Activated CD4-positive, alpha-beta T cell treated with anti-CD3 and anti-CD28 coated beads, Interleukin-2, amount 50 U/mL, for 24 hours (primary cell): Measurements from ENCODE around the gene KANSL1.

ENCODE experiments used
- DNase-seq, 2 donors: peaks; one replicate each; pipeline ENCODE4 v3.0.0-alpha.2; 2020; ENCODE audit warnings: low read depth in 1 of 2, low spot score in 1 of 2

Gene KANSL1

DNA sequence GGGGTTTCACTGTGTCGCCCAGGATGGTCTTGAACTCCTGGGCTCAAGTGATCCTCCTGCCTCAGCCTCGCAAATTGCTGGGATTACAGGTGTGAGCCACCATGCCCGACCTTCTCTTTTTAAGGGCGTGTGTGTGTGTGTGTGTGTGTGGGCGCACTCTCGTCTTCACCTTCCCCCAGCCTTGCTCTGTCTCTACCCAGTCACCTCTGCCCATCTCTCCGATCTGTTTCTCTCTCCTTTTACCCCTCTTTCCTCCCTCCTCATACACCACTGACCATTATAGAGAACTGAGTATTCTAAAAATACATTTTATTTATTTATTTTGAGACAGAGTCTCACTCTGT lies 190.3 kb downstream of the KANSL1 start:
- no peak for DNase-seq

- peak; percentile 67 to 68 for DNase-seq
Observed at GRCh38 chr17:46002311-46002972, 190.8 kb downstream of the KANSL1 start.

DNA sequence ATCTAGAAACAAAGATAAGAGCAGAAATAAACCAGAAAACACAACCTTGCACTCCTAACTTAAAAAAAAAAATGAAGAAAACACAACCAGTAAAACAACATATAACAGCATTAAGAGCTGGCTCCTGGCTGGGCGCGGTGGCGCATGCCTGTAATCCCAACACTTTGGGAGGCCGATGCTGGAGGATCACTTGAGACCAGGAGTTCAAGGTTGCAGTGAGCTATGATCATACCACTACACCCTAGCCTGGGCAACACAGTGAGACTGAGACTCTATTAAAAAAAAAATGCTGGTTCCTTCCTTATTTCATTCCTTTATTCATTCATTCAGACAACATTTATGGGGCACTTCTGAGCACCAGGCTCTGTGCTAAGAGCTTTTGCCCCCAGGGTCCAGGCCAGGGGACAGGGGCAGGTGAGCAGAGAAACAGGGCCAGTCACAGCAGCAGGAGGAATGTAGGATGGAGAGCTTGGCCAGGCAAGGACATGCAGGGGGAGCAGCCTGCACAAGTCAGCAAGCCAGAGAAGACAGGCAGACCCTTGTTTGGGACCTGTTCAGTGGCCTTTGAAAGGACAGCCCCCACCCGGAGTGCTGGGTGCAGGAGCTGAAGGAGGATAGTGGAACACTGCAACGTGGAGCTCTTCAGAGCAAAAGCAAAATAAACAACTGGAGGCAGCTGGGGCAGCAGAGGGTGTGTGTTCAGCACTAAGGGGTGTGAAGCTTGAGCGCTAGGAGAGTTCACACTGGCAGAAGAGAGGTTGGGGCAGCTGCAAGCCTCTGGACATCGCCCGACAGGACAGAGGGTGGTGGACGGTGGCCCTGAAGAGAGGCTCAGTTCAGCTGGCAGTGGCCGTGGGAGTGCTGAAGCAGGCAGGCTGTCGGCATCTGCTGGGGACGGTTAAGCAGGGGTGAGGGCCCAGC lies 191.6 kb downstream of the KANSL1 start:
- DNase-seq: no peak

GRCh38 chr17:46000757-46001156 lies 192.5 kb downstream of the KANSL1 start:
- DNase-seq: no peak

DNA sequence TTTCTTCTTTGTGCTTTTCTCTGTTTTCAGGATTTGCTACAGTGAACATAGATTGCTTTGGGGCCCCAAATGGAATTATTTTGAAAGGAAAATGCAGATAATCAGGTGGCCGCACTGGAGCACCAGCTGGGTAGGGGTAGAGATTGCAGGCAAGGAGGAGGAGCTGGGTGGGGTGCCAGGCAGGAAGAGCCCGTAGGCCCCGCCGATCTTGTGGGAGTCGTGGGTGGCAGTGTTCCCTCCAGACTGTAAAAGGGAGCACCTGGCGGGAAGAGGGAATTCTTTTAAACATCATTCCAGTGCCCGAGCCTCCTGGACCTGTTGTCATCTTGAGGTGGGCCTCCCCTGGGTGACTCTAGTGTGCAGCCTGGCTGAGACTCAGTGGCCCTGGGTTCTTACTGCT lies 192.9 kb downstream of the KANSL1 start:
- no peak for DNase-seq

GRCh38 chr17:45999900-46000290 lies 193.3 kb downstream of the KANSL1 start:
- no peak for DNase-seq

GRCh38 chr17:45998987-45999899 lies 194.0 kb downstream of the KANSL1 start, which contains the start of gene STH:
STH (plus strand) TSS chr17:45999250; CDS start chr17:45999280, 30 bp downstream.
- no peak for DNase-seq

DNA sequence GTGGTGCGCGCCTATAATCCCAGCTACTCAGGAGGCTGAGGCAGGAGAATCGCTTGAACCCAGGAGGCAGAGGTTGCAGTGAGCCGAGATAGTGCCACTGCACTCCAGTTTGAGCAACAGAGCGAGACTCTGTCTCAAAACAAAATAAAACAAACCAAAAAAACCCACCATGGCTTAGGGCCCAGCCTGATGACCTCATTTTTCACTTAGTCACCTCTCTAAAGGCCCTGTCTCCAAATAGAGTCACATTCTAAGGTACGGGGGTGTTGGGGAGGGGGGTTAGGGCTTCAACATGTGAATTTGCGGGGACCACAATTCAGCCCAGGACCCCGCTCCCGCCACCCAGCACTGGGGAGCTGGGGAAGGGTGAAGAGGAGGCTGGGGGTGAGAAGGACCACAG lies 195.6 kb downstream of the KANSL1 start:
- no peak for DNase-seq

DNA sequence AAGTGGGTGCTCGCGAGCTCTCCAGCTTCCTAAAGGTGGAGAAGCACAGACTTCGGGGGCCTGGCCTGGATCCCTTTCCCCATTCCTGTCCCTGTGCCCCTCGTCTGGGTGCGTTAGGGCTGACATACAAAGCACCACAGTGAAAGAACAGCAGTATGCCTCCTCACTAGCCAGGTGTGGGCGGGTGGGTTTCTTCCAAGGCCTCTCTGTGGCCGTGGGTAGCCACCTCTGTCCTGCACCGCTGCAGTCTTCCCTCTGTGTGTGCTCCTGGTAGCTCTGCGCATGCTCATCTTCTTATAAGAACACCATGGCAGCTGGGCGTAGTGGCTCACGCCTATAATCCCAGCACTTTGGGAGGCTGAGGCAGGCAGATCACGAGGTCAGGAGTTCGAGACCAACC lies 196.1 kb downstream of the KANSL1 start:
- DNase-seq: no peak

GRCh38 chr17:45996282-45996937 lies 196.8 kb downstream of the KANSL1 start:
- DNase-seq: no peak

DNA sequence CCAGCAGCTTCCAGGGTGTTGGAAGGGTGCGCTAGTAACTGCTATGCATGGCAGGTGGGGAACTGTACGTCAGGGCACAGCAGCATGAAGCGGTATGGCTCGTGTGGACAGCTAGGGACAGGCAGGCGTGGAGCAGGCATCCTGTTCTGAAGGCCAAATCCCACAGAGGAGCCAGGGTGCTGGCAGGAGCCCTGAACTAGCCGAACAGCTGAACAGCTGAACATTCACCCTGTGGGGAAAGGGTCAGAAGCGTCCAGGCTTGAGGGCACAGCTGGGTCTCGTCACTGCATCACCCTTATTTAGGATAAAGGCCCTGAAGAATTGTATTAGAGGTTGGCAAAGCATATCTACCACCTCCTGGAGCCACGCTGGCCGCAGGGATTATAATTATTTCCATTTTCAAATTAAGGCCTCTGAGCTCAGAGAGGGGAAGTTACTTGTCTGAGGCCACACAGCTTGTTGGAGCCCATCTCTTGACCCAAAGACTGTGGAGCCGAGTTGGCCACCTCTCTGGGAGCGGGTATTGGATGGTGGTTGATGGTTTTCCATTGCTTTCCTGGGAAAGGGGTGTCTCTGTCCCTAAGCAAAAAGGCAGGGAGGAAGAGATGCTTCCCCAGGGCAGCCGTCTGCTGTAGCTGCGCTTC lies 197.5 kb downstream of the KANSL1 start:
- no peak for DNase-seq

GRCh38 chr17:45994987-45995386 lies 198.2 kb downstream of the KANSL1 start:
- no peak for DNase-seq

DNA sequence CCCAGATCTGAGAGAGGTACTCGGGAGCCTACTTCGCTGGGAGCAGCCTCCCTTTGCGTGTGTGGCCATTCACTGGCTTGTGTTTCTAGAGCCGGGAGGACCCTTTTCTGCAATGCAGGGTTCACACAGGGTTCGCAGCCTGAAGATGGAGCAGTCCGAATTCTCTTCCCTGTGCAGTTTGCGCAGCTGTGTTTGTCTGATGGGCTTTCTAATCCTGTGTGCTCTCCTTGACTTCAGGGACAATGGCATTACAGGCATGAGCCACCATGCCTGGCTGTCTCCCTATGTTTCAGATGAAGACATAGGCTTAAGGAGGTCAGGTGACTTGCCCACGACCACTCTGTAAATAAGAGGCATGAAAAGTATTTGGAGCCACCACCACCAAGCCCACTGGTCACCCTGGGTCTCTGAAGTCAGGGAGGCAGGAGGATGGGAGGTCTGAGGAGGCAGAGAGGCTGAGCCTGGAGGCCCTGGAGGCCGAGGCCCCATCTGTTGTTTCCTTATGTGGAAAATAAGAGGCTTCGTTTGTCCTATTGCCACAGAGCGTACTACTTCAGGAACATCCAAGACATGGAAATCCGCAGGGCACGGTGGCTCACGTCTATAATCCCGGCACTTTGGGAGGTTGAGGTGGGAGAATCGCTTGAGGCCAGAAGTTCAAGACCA lies 199.1 kb downstream of the KANSL1 start:
- DNase-seq: no peak

GRCh38 chr17:45992904-45993303 lies 200.3 kb downstream of the KANSL1 start:
- DNase-seq: no peak

DNA sequence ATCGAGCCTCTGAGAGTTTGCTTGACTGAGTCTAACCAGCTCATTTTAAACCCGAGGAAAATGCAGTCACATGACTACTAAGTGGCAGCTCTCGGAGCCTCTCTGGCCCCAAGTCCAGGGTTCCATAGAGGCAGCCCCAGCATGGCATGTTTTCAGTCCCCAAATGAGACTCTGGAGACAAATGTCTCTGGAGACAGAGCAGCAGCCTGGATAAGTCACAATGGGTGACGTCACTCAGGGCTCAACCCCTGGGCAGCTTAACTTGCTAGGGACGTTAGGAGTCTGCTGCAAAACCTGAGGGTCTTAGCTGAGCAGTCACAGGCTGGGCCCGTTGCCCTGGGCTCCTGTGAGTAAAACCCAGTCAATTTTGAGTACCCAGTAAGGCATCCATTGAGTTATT lies 201.1 kb downstream of the KANSL1 start:
- no peak for DNase-seq

DNA sequence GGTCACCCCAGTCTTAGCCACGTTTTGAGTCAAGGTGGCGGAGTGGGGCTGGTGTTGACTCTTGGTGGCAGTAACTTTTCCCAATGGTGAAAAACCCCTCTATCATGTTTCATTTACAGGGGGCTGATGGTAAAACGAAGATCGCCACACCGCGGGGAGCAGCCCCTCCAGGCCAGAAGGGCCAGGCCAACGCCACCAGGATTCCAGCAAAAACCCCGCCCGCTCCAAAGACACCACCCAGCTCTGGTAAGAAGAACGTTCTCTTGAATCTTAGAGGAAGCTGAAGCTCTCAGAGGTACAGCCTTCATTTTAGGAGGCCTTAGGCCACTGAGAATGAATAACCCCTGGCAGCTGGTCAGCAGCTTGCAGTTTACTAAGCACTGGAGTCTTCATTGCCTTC lies 201.9 kb downstream of the KANSL1 start:
- no peak for DNase-seq

DNA sequence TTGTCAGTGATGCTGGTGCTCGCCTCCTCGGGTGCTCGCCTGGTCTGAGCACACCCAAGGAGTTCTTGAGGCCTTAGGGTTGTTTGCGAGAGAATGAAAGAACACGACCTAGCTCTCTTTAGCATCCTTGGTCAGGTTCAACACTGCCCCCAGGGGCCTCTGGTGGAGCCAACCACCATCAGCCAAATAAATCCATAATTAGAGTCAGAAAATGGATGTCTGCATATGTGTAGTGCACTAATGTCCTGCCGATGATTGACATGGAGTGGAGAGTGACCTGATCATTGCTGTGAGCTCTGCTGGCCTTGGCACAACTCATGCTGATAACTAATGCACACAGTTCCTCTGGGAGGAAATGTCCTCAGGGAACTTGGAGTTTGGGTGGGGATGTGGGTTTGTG lies 202.3 kb downstream of the KANSL1 start:
- DNase-seq: no peak

DNA sequence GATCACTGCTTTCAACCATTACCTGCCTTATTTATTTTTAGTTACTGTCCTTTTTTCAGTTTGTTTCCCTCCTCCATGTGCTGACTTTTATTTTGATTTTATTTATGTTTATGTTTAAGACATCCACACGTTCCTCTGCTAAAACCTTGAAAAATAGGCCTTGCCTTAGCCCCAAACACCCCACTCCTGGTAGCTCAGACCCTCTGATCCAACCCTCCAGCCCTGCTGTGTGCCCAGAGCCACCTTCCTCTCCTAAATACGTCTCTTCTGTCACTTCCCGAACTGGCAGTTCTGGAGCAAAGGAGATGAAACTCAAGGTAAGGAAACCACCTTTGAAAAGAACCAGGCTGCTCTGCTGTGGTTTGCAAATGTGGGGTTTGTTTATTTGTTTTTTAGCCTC lies 203.5 kb downstream of the KANSL1 start:
- DNase-seq: no peak

- no peak for DNase-seq
Observed at GRCh38 chr17:45987706-45988105, 205.5 kb downstream of the KANSL1 start.

DNA sequence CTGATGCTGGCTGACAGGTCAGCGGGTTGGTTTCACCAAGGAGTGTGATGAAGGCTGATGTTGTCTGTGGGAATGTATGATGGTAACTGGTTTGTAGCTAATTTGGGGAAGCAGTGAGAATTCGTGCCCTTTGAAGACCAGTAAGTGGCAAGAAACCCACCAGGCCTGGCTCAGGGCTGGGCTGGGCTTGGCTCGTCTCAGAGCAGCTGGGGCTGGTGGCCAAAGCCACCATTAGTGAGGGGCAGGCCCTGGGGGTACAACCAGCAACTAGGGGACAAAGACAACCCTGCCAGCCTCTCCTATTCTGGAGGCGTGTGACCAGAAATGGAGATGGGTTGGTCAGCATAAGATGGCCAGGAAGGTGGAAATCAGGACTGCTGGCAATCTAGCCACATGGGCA lies 207.2 kb downstream of the KANSL1 start:
- no peak for DNase-seq
